Activated CD8-positive, alpha-beta memory T cell treated with anti-CD3 and anti-CD28 coated beads, Interleukin-2, amount 50 U/mL, for 1 hour (primary cell): Measurements from ENCODE around the gene TMEM178B.
"Not testable (repeated sequence)": the region's sequence is repeated elsewhere in the genome, so short reads cannot be mapped to it uniquely, and the experiment has no call there.

Experiments
- DNase-seq: peaks from one replicate; pipeline ENCODE4 v3.0.0-alpha.2; 2020; ENCODE audit errors: extremely low read depth

The TMEM178B gene

GRCh38 chr7:141144921-141145629, 71.2 kb downstream of the TMEM178B start:
- no peak for DNase-seq

- DNase-seq = no peak
These were observed 71.7 kb downstream of the TMEM178B start for GRCh38 chr7:141145630-141145982.

- DNase-seq = no peak
These were observed 73.6 kb downstream of the TMEM178B start for GRCh38 chr7:141147482-141147881.

- no peak for DNase-seq
These were observed 76.6 kb downstream of the TMEM178B start for GRCh38 chr7:141150465-141150864.

GRCh38 chr7:141151746-141152145, 77.9 kb downstream of the TMEM178B start:
- no peak for DNase-seq

GRCh38 chr7:141153231-141153630, 79.4 kb downstream of the TMEM178B start:
- DNase-seq = no peak

- no peak for DNase-seq
These were observed 80.4 kb downstream of the TMEM178B start for GRCh38 chr7:141154131-141154732.

GRCh38 chr7:141156407-141156806, 82.5 kb downstream of the TMEM178B start:
- no peak for DNase-seq

- no peak for DNase-seq
These were observed 83.4 kb downstream of the TMEM178B start for GRCh38 chr7:141157138-141157765.

- DNase-seq = no peak
These were observed 84.7 kb downstream of the TMEM178B start for GRCh38 chr7:141158561-141158960.

GRCh38 chr7:141160246-141160860, 86.5 kb downstream of the TMEM178B start:
- no peak for DNase-seq

GRCh38 chr7:141161550-141162535, 88.0 kb downstream of the TMEM178B start:
- no peak for DNase-seq

GRCh38 chr7:141165521-141165920, 91.7 kb downstream of the TMEM178B start:
- DNase-seq = no peak

- DNase-seq = no peak
These were observed 93.1 kb downstream of the TMEM178B start for GRCh38 chr7:141166926-141167325.

GRCh38 chr7:141167381-141167964, 93.6 kb downstream of the TMEM178B start:
- DNase-seq = no peak

GRCh38 chr7:141169157-141169556, 95.3 kb downstream of the TMEM178B start:
- not testable (repeated sequence) for DNase-seq

- not testable (repeated sequence) for DNase-seq
These were observed 101.9 kb downstream of the TMEM178B start for GRCh38 chr7:141175728-141176127.

- DNase-seq = not testable (repeated sequence)
These were observed 103.3 kb downstream of the TMEM178B start for GRCh38 chr7:141177120-141177519.

GRCh38 chr7:141178486-141179135, 104.7 kb downstream of the TMEM178B start:
- DNase-seq = no peak

GRCh38 chr7:141181812-141182211, 107.9 kb downstream of the TMEM178B start:
- no peak for DNase-seq
